Measurements from ENCODE around the gene INPP5B. TPM values are rescaled to one million over a fixed set of nuclear protein-coding genes. Genes with fewer than 3 reads are reported as not detected.

INPP5B gene
- total and polyA plus RNA-seq, 10 of the 15 experiments (the other 5 are each of a cell fraction or from before 2014, with no cell fraction given): 10.9 to 54.4 (median 26.9) TPM

GRCh38 chr1:37994886-37995566 lies 48.2 kb upstream of the INPP5B start:
- BruUV-seq (replicated peaks): no TSS peak
- Histone ChIP-seq H3K27ac (ENCODE audit: control insufficient read depth, insufficient read depth) (no peak overlapping the region), H3K27me3 (replicated peaks in 1 of 2; ENCODE audit: control insufficient read depth in 2 of 2, insufficient read depth in 2 of 2, low read length in 1 of 2) (no peaks in the 10 kb centered on the region), H3K9ac (ENCODE audit: control insufficient read depth, insufficient read depth, low read length) (no peak overlapping the region), H3K79me2 (ENCODE audit: control insufficient read depth, insufficient read depth, low read length) (no peaks in the 10 kb centered on the region; the same call in 1 of the 2 replicates), H3K4me3 (no peak overlapping the region), H3K4me2 (ENCODE audit: control insufficient read depth, insufficient read depth) (no peak overlapping the region), H3K4me1 (ENCODE audit: control insufficient read depth, insufficient read depth, low read length) (peaks cover 8% of the 10 kb centered on the region), H2AFZ (ENCODE audit: control insufficient read depth, low read depth, low read length) (no peak overlapping the region), H3K36me3 (ENCODE audit: control insufficient read depth in 2 of 2, insufficient read depth in 2 of 2, low read length in 1 of 2) (no peaks in the 10 kb centered on the region), H4K20me1 (ENCODE audit: control insufficient read depth, insufficient read depth) (no peaks in the 10 kb centered on the region), H3K9me3 (replicated peaks; ENCODE audit: control insufficient read depth, insufficient read depth, low read length) (no peaks in the 10 kb centered on the region)
- SMC1A ChIA-PET (ENCODE audit: uncharacterized antibody, unreplicated experiment): interaction anchor here (0.6 to 1.8 kb wide), 3 partner anchors 32 to 591 kb away, joined by 3 to 8 read pairs (median 3); no protein-coding TSS in a partner anchor
- WGBS (ENCODE audit: insufficient coverage, insufficient replicate concordance, low lambda C conversion rate, missing lambda C conversion rate): 69% methylated on average over 11 of the region's 11 CpGs
- RAD21 ChIA-PET (ENCODE audit: unreplicated experiment): no interaction called here
- POLR2A ChIA-PET: no interaction called here
- CTCF ChIA-PET: no interaction called here
- intact Hi-C loops (cut with micrococcal nuclease; ENCODE audit: unreplicated experiment): loop anchor here (5.0 kb wide), 1 partner anchor 303 kb away; the partner anchor contains the start of gene CDCA8
- no peak for ATAC-seq
- TF ChIP-seq RELA (IDR thresholded peaks at IDR 0.05; ENCODE audit: borderline replicate concordance, partially characterized antibody) (no peak), SPI1 (IDR thresholded peaks at IDR 0.05; ENCODE audit: borderline replicate concordance, insufficient read depth, low read depth, low read length) (peak; percentile 21; the same call in 1 of the 2 replicates)
- in situ Hi-C loops (cut with MboI): loop anchor here (25.0 kb wide), 1 partner anchor 408 kb away; the partner anchor contains the start of gene GNL2
- no peak for DNase-seq (ENCODE audit: low read depth, low spot score)
- no peak for FAIRE-seq

GRCh38 chr1:37989361-37989930 lies 42.6 kb upstream of the INPP5B start:
- BruUV-seq (replicated peaks): TSS peak; percentile 86
- Histone ChIP-seq H3K27me3 (replicated peaks in 1 of 2; ENCODE audit: control insufficient read depth in 2 of 2, insufficient read depth in 2 of 2, low read length in 1 of 2) (no peaks in the 10 kb centered on the region), H3K9me3 (replicated peaks; ENCODE audit: control insufficient read depth, insufficient read depth, low read length) (no peaks in the 10 kb centered on the region), H3K4me1 (ENCODE audit: control insufficient read depth, insufficient read depth, low read length) (peaks cover 4% of the 10 kb centered on the region; the same call in 1 of the 2 replicates), H3K4me2 (ENCODE audit: control insufficient read depth, insufficient read depth) (peak overlapping the region; percentile 77), H3K36me3 (ENCODE audit: control insufficient read depth in 2 of 2, insufficient read depth in 2 of 2, low read length in 1 of 2) (peaks cover 4 to 5% of the 10 kb centered on the region in 2 experiments; a peak in 3 of 4 replicates), H4K20me1 (ENCODE audit: control insufficient read depth, insufficient read depth) (no peaks in the 10 kb centered on the region), H2AFZ (ENCODE audit: control insufficient read depth, low read depth, low read length) (peak overlapping the region; percentile 93), H3K27ac (ENCODE audit: control insufficient read depth, insufficient read depth) (peak overlapping the region; percentile 83), H3K79me2 (ENCODE audit: control insufficient read depth, insufficient read depth, low read length) (peaks cover 23% of the 10 kb centered on the region), H3K9ac (ENCODE audit: control insufficient read depth, insufficient read depth, low read length) (peak overlapping the region; percentile 95), H3K4me3 (peak overlapping the region; percentile 95)
- intact Hi-C loops (cut with micrococcal nuclease; ENCODE audit: unreplicated experiment): no loop called here
- no peak for FAIRE-seq
- no peak for DNase-seq (ENCODE audit: low read depth, low spot score)
- in situ Hi-C loops (cut with MboI): loop anchor here (25.0 kb wide), 1 partner anchor 402 kb away; the partner anchor contains the start of gene GNL2
- ChIA-PET SMC1A (ENCODE audit: uncharacterized antibody, unreplicated experiment) (interaction anchor here (0.7 to 2.5 kb wide), 9 partner anchors 11 to 95 kb away, joined by 3 to 17 read pairs (median 4); no protein-coding TSS in a partner anchor), POLR2A (interaction anchor here (0.8 kb wide), 1 partner anchor 13 kb away, joined by 3 read pairs; no protein-coding TSS in a partner anchor), RAD21 (ENCODE audit: unreplicated experiment) (interaction anchor here (0.6 to 1.9 kb wide), 13 partner anchors 12 to 130 kb away, joined by 3 to 7 read pairs (median 3); partner anchors contain the start of gene MTF1), CTCF (interaction anchor here (0.7 to 3.6 kb wide), 28 partner anchors 11 to 848 kb away, joined by 3 to 32 read pairs (median 6); partner anchors contain the start of genes MTF1 and UTP11)
- ATAC-seq: peak; percentile 48
- peak; percentile 33 for TF ChIP-seq SMAD1 (IDR thresholded peaks at IDR 0.05; ENCODE audit: low read depth, partially characterized antibody)
- peak; percentile 67; the same call in 1 of the 2 replicates for TF ChIP-seq MLLT1 (IDR thresholded peaks at IDR 0.05)
- TF ChIP-seq NKRF (conservative IDR thresholded peaks at IDR 0.05): peak; percentile 69; the same call in 1 of the 2 replicates
- TF ChIP-seq NFIC (IDR thresholded peaks at IDR 0.05; ENCODE audit: low read depth, low read length): no peak
- 1% methylated on average over 30 of the region's 30 CpGs for WGBS (ENCODE audit: insufficient coverage, insufficient replicate concordance, low lambda C conversion rate, missing lambda C conversion rate)
